HG02870 (cell line): Measurements from ENCODE around the gene AOPEP.

Experiments
- ATAC-seq: cut with Tn5 transposase; IDR thresholded peaks from one replicate; pipeline ENCODE4 v1.9.1; 2021; ENCODE audit warnings: mild to moderate bottlenecking, moderate library complexity; ENCODE audit not compliant: unreplicated experiment

The AOPEP gene

DNA sequence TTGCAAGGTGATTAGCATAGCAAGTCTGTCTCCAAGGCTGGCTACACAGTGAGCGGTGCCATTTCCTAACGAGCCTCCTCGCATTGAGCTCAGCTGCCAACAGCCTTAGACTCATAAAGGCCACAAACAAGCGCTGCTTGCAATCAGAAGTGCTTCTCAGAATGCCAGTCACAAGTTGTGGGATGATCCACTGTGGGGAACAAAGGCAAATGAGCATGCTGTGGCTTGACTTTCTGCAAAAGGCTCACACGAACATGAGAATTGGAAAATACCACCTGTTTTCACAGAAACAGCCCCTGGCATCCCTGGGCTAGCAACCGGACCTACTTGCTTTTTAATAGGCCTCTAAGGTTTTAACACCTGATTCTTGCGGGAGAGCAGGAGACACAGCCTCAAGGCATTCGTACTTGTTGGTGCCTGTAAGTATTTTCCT, 375.5 kb downstream of the AOPEP start:
- no peak for ATAC-seq

DNA sequence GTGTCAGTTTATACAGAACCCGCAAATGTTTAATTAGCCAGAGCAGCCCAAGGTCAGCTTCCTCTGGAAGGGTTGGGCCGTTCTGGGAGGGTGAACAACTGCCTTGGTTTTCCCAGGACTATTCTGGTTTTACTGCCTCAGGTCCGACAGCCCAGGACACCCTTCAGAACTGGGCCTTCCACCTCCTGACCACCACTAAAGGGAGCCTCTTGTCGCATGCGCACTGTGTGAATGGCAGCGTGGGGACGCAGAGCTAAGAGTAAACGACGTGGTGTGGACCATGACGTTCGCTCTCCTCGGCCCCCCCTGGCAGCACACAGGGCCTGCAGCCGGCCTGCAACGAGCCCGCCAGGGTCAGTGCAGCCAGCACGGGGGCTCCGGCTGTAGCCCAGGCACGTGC, 376.1 kb downstream of the AOPEP start:
- ATAC-seq = no peak

DNA sequence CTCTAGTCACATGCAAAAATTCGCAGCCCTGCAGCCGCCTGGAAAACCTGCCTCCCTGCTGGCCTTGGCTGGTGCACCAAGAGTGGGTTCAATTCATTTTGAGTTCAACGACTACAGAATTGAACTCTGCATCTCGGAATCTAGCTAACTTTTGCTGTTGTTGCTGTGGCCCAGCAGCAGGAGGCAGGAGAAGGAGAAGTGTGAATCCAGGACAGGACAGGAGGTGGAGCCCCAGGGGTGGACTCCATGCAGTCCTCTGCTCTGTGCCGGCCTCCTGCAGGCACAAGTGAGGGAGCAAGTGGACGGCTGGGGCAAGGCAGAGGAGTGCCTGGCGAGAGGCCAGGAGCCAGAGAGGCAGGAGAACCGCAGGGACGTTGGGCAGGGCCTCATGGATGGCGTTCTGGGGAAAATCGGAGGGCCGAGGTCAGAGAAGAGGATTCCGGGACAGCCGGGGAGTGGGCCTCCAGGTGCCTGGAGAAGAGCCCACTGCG, 376.8 kb downstream of the AOPEP start:
- no peak for ATAC-seq

DNA sequence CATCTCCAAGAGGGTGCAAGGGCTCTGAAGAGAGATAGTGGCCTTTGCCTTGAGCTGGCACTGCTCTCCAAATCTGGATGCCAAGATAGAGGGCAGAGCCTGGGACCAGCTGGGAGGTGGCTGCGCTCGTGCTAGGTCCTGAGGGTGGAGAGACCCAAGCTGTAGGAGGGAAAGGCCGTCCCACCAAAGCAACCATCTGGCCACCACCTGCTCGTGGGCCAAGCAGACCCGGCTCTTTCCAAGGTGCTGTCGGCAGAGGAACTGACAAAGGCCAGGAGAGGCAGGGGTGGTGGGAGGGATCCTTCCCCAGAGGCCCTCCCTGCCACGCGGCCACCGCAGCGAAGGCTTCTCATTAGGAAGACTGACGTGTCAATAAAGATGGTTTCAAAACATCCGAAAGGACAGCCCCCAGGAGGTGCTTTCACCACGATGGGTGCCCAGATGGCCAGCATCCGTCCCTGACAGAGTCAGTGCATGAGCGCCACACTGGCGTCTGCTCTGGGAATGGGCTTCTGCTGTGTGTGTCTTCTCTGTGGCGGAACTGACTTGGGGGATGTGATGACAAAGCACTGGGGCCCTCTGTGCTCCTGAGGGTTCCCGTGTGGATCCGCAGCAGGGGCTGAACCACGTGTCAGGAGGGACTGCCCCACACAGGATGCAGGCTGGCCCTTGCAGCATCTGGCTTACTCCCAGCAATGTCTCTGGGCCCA, 377.5 kb downstream of the AOPEP start:
- ATAC-seq = no peak

DNA sequence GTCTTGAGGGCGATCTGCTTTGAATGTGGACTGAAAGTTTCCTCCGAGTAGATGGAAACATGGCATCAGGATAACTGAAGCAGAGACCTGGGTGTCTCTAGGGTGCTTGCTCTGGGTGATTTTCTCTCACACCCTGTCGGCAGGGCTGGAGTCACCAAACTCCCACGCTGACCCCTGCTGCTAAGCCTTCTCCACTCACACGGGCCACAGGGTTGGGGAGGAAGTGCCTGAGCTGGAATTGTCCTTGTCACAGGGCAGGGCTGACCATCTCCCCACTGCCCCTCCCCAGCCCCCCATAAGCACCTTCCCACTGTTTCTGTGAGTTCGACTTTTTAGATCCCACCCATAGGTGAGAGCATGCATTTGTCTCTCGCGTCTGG, 378.1 kb downstream of the AOPEP start:
- ATAC-seq = no peak

DNA sequence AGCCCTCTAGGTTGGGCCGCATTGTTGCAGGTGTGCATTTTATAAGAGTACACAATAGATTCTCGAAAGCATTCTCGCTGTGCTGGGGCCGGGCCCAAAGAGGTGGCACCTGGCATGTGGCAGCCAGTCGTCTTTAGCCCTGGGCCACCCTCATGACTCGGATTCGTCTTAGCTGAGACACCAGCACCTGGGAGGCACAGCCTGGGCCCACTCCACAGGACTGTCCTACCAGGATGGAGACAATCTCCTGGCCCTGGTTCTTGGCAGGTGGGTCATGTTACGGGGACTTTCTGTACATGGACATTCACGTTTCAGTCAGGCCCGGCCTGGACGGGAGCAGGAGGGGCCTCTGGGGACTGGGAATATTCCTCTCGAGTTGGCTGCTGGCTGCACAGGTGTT, 378.5 kb downstream of the AOPEP start:
- ATAC-seq = no peak

DNA sequence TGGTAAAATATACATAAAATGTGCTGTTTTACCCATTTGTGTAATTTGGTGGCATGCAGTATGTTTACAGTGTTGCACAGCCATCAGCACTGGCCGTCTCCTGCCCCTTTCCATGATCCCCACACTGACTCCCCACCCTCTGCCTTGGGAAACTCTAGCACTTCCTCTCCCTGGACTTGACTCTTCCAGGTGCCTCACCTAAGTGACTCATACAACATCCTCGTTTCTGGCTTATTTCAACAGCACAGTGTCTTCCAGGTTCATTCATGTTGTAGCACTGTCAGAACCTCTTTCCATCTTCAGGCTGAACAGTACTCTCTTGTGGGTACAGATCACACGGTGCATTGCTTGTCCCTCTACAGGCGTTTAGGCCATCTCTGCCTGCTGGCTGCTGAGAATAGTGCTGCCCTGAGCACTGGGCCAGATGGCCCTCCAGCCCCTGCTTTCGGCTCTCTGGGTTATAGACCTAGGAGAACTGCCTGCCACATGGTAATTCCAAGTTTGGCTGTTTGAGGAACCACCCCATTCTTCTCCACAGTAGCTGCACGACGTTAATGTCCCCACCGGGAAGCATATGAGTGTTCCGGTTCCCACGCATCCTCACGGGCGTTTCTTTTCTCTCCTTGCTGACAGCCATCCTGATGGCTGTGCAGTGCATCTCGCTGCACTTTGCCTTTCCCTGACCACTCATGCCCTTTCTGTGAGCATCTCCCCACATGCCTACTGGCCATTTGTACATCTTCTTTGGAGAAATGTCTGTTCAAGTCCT, 379.2 kb downstream of the AOPEP start:
- no peak for ATAC-seq

DNA sequence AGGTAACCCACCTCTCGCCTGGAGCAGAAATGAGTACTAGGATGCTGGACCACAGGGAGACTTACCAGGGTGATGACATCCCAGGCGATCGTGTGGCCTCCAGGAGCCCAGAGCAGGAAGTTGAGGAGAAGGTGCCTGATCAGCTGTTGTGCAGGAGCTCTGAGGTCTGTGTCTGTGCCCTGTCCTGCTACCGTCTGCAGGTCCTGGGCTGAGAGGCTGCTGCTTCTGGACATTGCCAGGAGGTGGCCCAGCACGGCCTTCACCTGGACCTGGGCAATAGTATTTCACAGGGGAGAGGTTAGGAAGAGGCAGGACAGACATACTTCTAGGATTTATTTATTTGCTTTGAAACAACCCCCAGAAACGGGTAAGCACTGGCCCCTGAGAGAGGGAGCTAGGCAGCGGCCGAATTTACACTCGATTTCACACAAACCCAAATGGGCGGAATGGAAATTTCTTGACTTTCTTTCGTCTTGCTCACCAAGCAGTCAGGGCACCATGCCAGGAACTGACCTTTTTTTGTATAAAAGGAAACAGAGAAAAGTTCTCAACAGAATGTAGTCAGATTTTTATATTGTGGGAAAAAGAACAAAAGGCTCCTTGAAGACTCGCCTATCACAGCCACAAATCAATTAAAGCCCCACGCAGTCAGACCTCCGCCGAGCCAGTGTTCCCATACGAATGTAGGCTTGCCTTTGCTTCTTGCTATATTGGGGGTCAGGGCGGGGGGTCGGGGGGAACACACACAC, 380.7 kb downstream of the AOPEP start:
- ATAC-seq = no peak

DNA sequence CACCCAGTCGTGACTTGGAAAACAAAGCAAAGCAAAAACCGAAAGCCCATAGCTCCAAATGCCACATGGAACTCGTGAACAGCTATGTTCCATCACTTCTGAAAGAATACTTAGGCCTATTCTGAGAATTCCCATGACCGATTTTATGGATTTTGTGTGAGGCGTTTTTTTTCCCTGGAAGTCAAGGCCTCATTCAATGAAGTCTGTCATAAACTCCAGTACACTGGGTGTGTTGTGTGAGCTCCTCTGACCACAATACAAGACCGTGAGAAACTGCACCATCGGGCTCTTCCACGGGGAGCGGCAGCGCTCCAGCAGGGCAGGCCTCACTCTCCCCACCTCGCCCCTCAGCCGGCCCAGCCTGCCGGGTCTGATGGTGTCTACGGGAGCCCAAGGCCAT, 381.5 kb downstream of the AOPEP start:
- no peak for ATAC-seq

DNA sequence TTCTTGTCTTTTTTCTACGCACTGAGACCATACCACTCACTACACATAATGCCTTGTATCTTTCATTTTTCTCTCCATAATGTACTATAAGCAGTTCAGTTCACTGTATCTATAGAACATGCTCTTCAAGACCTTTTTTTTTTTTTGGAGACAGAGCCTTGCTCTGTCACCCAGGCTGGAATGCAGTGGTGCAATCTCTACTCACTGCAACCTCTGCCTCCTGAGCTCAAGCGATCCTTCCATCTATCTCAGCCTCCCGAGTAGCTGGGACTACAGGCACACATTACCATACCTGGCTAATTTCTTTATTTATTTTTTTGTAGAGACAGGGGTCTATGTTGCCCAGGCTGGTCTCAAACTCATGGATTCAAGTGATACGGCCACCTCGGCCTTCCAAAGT, 382.3 kb downstream of the AOPEP start:
- ATAC-seq = no peak

DNA sequence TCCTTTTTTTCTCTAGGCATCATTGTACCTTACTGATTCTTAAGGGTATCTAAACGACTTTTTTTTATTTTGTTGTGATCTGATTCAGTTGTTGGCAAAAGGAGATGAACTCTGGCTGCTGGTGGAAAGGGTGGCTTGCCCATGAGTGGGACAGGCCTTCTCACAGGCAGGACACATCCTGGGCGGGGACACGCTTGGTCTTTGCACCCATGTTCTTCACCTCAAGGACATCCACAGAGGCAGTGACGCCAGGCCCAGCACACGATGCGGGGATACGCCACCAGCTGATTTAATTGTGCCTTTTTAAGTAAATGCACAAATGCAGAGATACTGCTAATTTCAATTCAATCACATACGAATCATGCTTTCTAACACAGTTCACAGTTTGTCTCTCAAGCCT, 383.0 kb downstream of the AOPEP start:
- no peak for ATAC-seq

DNA sequence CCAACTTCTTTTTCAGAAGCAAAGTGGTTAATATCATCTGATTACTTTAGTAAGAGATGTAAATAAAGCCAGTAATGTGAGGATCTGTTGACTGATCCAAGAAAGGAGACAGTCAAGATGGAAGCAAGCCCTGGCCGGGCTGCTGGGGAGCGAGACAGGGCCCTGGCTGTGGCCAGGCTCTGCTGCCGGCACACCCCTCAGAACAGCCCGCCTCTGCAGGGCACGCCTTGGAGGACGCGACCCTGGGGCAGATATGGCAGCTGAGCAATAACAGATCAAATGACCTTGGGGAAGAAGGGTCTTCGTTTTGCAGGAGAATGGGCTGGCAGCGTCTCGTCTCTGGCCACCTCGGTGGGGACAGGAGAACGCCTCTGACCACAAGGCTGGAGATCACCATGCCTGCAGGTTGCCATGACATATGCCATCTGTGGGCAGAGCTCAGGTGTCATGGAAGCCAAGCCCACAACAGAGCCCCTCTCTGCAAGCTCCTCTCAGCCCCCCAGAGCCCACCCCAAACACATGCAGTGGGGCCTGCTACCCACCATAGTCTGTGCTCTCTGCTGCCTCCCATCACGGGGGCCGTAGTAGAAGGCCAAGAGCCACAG, 384.5 kb downstream of the AOPEP start:
- no peak for ATAC-seq

DNA sequence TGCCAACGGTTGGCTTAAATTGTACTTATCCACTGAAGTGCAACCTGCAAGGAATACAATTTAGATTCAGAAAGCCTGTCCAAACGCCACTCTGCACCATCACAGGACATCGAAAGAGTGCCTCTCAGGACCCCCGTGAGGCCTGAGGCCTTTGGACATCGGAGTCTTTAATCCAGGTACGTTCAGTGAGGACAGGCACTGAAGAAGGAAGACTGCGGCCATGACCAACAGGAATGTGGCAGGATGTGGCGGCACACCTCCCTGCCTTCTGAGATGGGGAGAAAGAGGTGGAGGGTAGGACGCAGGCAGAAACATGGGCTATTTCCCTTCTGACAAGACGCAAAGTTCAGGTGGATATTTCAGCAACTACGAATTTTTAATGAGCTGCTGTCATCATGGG, 385.2 kb downstream of the AOPEP start:
- ATAC-seq = no peak

DNA sequence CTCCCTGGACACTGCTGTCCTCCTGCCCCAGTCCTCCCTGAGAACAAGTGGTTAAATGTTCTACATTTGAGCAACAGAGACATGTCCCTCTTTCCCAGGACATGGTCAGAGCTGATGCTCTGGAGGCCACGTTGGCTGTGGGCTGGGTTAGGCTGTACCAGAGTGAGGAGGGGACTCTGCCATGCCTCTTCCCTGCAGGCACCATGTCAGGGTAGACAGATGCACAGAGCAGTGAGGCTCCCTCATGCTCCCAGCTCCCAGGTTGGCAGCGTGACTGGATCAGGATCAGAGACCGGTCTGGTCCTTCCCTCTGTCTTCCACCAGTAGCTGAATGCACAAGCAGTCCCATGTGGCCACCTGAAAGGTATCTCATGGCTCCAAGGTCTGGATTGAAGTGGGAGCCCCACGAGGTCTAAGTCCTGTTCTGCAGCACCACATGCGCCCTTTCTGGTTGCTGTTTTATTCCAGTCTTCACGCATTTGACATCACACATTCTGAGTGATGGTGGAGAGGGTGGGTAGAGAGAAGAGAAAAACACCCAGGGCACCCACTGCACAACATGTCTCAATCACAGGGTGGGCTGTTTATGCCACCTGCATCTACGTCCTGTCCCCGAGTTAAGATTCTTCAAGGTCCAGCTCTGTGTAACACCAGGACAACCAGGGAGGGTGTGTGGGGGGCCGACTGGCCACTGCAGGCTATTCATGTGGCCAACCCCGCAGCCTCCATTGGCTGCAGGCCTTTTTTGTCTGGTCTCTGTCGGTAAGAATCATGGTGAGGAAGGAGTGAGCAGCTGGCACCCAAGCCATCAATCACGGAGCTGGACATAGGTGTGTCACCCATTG, 386.2 kb downstream of the AOPEP start:
- no peak for ATAC-seq

DNA sequence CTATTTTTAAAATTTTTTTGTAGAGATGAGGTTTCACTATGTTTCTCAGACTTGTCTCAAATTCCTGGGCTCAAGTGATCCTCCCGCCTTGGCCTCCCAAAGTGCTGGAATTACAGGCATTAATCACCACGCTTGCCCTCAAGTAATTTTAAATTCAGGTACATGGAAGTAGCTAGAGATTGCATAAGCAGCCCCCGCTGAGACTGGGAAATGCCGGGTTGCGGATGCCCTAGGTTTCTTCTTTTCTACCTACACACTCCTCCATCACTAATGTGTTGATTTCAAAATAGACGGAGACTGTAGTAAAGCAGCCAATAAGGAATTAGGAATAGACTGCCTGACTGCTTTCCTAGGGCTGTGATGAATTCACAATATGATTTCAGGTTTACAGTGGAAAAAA, 388.6 kb downstream of the AOPEP start:
- no peak for ATAC-seq

DNA sequence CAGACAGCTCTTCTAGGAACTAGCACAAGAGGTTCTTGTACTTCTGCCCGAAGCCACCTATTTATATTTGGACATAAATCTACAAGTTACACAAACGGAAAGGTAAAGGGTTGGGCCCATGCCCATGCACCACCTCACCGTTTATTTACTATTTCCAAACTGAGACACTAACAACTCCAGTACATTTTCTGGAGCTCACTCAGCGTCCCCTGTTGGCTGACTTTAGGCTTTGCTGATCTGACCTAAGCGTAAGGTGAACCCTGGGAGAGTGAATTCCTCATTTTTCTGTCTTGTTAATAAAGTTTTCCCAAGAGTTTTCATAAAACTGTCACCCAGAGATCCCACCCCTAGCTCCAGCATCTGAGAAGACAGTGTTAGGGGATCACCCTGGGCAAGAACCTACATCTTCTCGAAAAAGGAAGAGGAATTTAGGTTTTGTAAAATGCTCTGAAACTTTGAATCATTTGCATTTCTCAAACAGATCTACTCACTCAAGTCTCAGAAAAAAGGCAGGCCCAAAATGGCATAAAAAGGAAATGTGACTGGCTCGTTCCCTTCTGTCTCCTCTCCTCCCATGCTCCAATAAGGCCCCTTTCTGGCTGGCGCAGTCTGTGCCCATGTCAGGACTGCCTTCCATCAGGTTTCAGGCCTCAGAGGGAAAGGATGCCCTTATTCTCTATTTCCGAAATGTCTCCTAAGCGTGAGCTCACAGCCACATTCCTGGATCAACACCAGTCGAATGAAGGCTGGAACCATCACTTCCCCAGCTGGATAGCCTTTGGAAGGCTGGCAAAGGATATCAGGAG, 389.7 kb downstream of the AOPEP start:
- no peak for ATAC-seq

DNA sequence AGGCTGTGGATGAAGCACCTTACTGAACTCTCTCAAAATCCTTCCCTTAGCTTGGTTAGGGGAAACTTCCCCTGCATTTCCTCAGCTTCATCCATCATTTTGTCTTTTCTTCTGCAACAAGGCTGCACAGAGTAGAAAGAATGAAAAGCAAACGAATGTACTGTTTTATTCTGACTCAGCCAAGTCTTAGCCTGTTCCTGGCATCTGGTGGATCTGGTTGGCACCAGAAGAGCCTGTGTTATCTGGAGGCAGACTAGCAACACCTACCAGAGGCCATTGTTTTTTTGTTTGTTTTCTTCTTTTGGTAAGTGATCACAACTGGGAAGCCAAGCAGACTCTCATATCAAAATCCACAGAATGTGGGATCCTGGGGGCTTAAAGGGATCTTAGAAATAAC, 390.3 kb downstream of the AOPEP start:
- no peak for ATAC-seq

DNA sequence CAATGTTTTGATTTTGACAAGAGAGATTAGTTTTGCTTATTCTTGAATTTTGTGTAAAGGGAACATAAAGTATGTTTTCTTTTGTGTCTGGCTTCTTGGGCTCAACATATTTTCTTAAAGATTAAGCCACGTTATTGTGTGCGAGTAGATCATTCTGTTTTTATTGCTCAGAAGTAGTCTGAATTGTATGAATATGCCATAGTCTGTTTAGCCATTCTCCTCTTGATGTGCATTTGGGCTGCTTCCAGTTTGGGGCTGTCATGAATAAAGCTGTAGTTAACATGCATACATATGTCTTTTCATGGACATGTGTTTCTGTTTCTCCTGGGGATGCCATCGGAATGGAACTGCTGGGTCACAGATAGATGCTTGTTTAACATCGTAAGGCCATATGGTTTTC, 392.1 kb downstream of the AOPEP start:
- ATAC-seq = no peak

DNA sequence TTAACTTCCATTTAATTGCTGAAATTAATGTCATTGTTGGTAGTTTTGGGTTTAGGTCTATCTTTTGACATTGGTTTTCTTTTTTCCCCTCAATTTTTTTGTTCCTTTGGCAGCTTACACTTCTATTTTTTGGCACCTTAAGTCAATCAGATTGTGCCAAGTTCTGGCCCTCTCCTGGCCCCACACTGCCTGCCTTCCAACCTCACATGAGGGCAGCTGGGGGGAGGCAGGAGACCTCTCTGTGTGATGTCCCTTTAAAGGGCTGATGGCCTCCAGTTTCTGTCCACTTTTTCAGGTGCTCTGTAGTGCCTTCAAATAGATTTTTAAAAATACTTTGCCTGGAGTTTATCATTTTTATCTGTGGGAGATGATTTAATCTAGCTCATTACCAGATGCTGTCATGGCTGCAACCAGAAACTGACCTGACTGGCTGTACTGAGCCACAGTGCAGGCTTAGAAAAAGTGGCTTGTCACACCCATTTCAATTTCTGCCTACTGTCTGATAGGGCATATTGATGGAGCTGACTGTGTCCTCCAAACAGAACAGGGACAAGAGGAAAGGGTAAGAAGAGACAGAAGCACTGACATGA, 394.4 kb downstream of the AOPEP start:
- no peak for ATAC-seq
